ENCODE measurements around the gene SYTL3. TPM values are rescaled to one million over a fixed set of nuclear protein-coding genes. Genes with fewer than 3 reads are reported as not detected.
A peak's percentile ranks its signal among the peaks of the same experiment; 100 is the strongest.

The SYTL3 gene
- total and polyA plus RNA-seq, 10 of the 15 experiments (the other 5 are each of a cell fraction or from before 2014, with no cell fraction given): 3.3 to 12.1 (median 6.9) TPM

GRCh38 chr6:158649289-158650143, at the start of gene SYTL3 (continued):
- TF ChIP-seq ZNF592 (IDR thresholded peaks at IDR 0.05): no peak; the same call in 1 of the 2 replicates
- TF ChIP-seq TCF7 (IDR thresholded peaks at IDR 0.05; ENCODE audit: borderline replicate concordance): peak; percentile 100
- TF ChIP-seq CBFB (IDR thresholded peaks at IDR 0.05; ENCODE audit: low read depth): peak; percentile 96
- no peak for TF ChIP-seq REST (IDR thresholded peaks at IDR 0.05; ENCODE audit: low read depth, low read length)
- no peak for TF ChIP-seq HCFC1 (IDR thresholded peaks at IDR 0.05; ENCODE audit: low read length)
- no peak for TF ChIP-seq CHD4 (IDR thresholded peaks at IDR 0.05)
- TF ChIP-seq ZNF274 (IDR thresholded peaks at IDR 0.05; ENCODE audit: insufficient read depth, insufficient read length): no peak
- TF ChIP-seq RELA (IDR thresholded peaks at IDR 0.05; ENCODE audit: borderline replicate concordance, partially characterized antibody): peak; percentile 87
- peak; percentile 31 to 85; a peak in 3 of 4 replicates for TF ChIP-seq EP300 (IDR thresholded peaks at IDR 0.05; ENCODE audit: borderline replicate concordance in 1 of 2, control insufficient read depth in 1 of 2, low read depth in 2 of 2, low read length in 2 of 2)
- TF ChIP-seq ATF7 (IDR thresholded peaks at IDR 0.05; ENCODE audit: low read depth): peak; percentile 94
- TF ChIP-seq HDGF (IDR thresholded peaks at IDR 0.05): no peak
- no peak for TF ChIP-seq CEBPZ (IDR thresholded peaks at IDR 0.05; ENCODE audit: low read depth, low read length)
- peak; percentile 62 for TF ChIP-seq POLR2AphosphoS5 (IDR thresholded peaks at IDR 0.05; ENCODE audit: low read length)
- TF ChIP-seq RELB (IDR thresholded peaks at IDR 0.05; ENCODE audit: low read depth): peak; percentile 96
- TF ChIP-seq ATF3 (IDR thresholded peaks at IDR 0.05; ENCODE audit: borderline replicate concordance, extremely low read depth, low read depth, low read length): no peak
- peak; percentile 92 for TF ChIP-seq MTA2 (IDR thresholded peaks at IDR 0.05; ENCODE audit: low read depth)

Measured in GM12878 (cell line).